Hepatocyte (in vitro differentiated cells): Measurements from ENCODE around the gene CYP4A22.

Experiments used
- CTCF ChIP-seq: fragments of 200-600 bp; sonication (generic); IDR thresholded peaks from 2 replicates; pipeline ENCODE4 v1.5.1; 2016; ENCODE audit warnings: antibody characterized with exemption, mild to moderate bottlenecking; ENCODE audit not compliant: poor library complexity
- EZH2 ChIP-seq: fragments of 200-600 bp; sonication (generic); IDR thresholded peaks from 2 replicates; pipeline ENCODE4 v1.6.1; 2016; ENCODE audit warnings: antibody characterized with exemption, mild to moderate bottlenecking, borderline replicate concordance

DNA sequence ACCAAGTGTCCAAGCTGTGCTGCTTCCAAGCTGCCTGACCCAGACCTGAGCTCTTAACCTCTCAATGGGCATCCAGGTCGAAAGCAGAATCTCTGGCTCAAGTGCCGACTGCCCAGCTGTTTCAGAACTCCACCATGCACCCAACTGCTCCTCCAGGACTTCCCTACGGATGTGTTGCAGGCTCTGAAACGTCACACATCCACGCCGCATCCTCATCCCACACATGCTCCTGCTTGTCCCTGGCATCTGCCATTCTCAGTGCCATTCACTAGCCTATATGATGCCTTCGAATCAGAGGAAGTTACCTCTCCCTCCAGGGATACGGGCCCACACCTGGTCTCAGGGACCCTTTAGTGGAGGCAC lies 41.4 kb downstream of the CYP4A22 start:
- TF ChIP-seq CTCF (no peak), EZH2 (no peak)
